ENCODE measurements around the gene CDYL.
"Not testable (repeated sequence)": the region's sequence is repeated elsewhere in the genome, so short reads cannot be mapped to it uniquely, and the experiment has no call there.

The CDYL gene

GRCh38 chr6:4849226-4850022 lies 73.2 kb downstream of the CDYL start:
- DNase-seq: no peak

- DNase-seq: no peak
These were observed 74.8 kb downstream of the CDYL start for GRCh38 chr6:4851035-4851434.

GRCh38 chr6:4852186-4852585 lies 76.0 kb downstream of the CDYL start:
- not testable (repeated sequence) for DNase-seq

GRCh38 chr6:4852938-4853337 lies 76.7 kb downstream of the CDYL start:
- no peak for DNase-seq

- DNase-seq: no peak
These were observed 77.1 kb downstream of the CDYL start for GRCh38 chr6:4853349-4853748.

GRCh38 chr6:4853782-4854511 lies 77.7 kb downstream of the CDYL start:
- DNase-seq: no peak

GRCh38 chr6:4856785-4857184 lies 80.6 kb downstream of the CDYL start:
- DNase-seq: no peak

GRCh38 chr6:4858194-4859015 lies 82.2 kb downstream of the CDYL start:
- DNase-seq: no peak

- no peak for DNase-seq
These were observed 84.2 kb downstream of the CDYL start for GRCh38 chr6:4860387-4860786.

GRCh38 chr6:4861564-4861963 lies 85.4 kb downstream of the CDYL start:
- no peak for DNase-seq

GRCh38 chr6:4864519-4864918 lies 88.3 kb downstream of the CDYL start:
- DNase-seq: no peak

GRCh38 chr6:4865006-4865405 lies 88.8 kb downstream of the CDYL start:
- DNase-seq: not testable (repeated sequence)

- no peak for DNase-seq
These were observed 94.8 kb downstream of the CDYL start for GRCh38 chr6:4870821-4871494.

- DNase-seq: no peak
These were observed 95.6 kb downstream of the CDYL start for GRCh38 chr6:4871825-4872224.

GRCh38 chr6:4872841-4873240 lies 96.6 kb downstream of the CDYL start:
- DNase-seq: no peak

- no peak for DNase-seq
These were observed 97.7 kb downstream of the CDYL start for GRCh38 chr6:4873928-4874327.

GRCh38 chr6:4879741-4880275 lies 103.6 kb downstream of the CDYL start:
- no peak for DNase-seq

- DNase-seq: no peak
These were observed 104.2 kb downstream of the CDYL start for GRCh38 chr6:4880363-4880762.

GRCh38 chr6:4883298-4883697 lies 107.1 kb downstream of the CDYL start:
- DNase-seq: no peak

- DNase-seq: no peak
These were observed 108.6 kb downstream of the CDYL start for GRCh38 chr6:4884646-4885340.

- no peak for DNase-seq
These were observed 109.2 kb downstream of the CDYL start for GRCh38 chr6:4885341-4885933.

- no peak for DNase-seq
These were observed 112.6 kb downstream of the CDYL start for GRCh38 chr6:4888841-4889240.

Measured in stimulated activated CD4-positive, alpha-beta T cell treated with anti-CD3 and anti-CD28 coated beads, Interleukin-2, amount 100 ng/mL, for 24 hours (primary cell).